Suprapubic skin (tissue), 4 donors: ENCODE measurements around the gene DMKN.

Experiments used
- EP300 ChIP-seq: sonication (generic); formaldehyde crosslinking; IDR thresholded peaks from one replicate; pipeline ENCODE4 v1.6.1; 2017; ENCODE audit warnings: antibody characterized with exemption
- POLR2A ChIP-seq, 2 donors: fragments of 450-650 bp; IDR thresholded peaks; one replicate each; pipeline ENCODE4 v1.6.1; 2017; ENCODE audit warnings: antibody characterized with exemption in 2 of 2, mild to moderate bottlenecking in 2 of 2, moderate library complexity in 2 of 2
- POLR2AphosphoS5 ChIP-seq, 3 donors: sonication (generic); formaldehyde crosslinking; IDR thresholded peaks; one replicate each; pipeline ENCODE4 v1.6.1; 2017; ENCODE audit warnings: antibody characterized with exemption in 3 of 3
- TF ChIP-seq, protein P1 (sequence below), 2 donors: fragments of 200-600 bp in 1 of 2; fragments of 450-650 bp in 1 of 2; sonication (generic) in 1 of 2; IDR thresholded peaks; one replicate each; pipeline ENCODE4 v1.5.1; 2016 to 2019; ENCODE audit warnings: antibody characterized with exemption in 2 of 2, mild to moderate bottlenecking in 1 of 2, moderate library complexity in 1 of 2

DNA sequence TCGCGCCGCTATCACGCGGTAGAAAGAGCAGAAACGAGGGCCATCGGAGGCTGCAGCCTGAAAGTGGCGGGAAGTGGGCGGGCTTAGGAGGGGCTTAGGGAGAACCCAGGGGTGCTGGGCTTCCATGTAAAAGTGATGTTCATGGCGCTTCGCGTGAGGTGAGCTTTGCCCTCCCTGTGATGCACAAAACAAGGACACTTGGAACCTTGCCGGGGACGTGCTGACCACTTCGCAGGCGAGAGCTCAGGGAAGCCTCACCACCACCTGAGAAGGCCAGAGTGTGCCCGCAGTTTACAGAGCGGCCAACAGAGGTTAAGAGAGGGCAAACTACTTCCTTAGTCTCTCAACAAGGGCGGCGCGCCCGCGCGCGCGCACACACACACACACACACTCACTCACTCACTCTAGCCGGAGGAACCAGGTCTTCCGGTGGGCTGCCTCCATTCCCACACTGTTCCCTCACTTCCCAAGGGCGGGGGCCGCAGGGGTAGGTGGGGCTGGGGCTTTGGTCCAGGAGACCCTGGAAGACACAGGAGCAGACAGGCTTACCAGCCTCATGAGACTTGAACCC is 20.5 kb upstream of the DMKN start:
- TF ChIP-seq, protein P1, sequence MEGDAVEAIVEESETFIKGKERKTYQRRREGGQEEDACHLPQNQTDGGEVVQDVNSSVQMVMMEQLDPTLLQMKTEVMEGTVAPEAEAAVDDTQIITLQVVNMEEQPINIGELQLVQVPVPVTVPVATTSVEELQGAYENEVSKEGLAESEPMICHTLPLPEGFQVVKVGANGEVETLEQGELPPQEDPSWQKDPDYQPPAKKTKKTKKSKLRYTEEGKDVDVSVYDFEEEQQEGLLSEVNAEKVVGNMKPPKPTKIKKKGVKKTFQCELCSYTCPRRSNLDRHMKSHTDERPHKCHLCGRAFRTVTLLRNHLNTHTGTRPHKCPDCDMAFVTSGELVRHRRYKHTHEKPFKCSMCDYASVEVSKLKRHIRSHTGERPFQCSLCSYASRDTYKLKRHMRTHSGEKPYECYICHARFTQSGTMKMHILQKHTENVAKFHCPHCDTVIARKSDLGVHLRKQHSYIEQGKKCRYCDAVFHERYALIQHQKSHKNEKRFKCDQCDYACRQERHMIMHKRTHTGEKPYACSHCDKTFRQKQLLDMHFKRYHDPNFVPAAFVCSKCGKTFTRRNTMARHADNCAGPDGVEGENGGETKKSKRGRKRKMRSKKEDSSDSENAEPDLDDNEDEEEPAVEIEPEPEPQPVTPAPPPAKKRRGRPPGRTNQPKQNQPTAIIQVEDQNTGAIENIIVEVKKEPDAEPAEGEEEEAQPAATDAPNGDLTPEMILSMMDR (IDR thresholded peaks at IDR 0.05): no peak
- TF ChIP-seq POLR2A (IDR thresholded peaks at IDR 0.05) (no peak), EP300 (no peak), POLR2AphosphoS5 (IDR thresholded peaks at IDR 0.05) (no peak)
